Testis (tissue), 2 donors: ENCODE results near the gene CAPN1.

ENCODE experiments used
- POLR2A ChIP-seq: fragments of 450-650 bp; IDR thresholded peaks from one replicate; pipeline ENCODE4 v1.6.1; 2017; ENCODE audit warnings: antibody characterized with exemption, mild to moderate bottlenecking, moderate library complexity
- TF ChIP-seq, protein P1 (sequence below), 3 experiments: fragments of 450-650 bp in 2 of 3; fragments of 200-600 bp in 1 of 3; sonication (generic) in 1 of 3; IDR thresholded peaks; one replicate each; pipeline ENCODE4 v1.5.1; 2016 to 2019; ENCODE audit warnings: antibody characterized with exemption in 3 of 3, mild to moderate bottlenecking in 2 of 3, moderate library complexity in 1 of 3

DNA sequence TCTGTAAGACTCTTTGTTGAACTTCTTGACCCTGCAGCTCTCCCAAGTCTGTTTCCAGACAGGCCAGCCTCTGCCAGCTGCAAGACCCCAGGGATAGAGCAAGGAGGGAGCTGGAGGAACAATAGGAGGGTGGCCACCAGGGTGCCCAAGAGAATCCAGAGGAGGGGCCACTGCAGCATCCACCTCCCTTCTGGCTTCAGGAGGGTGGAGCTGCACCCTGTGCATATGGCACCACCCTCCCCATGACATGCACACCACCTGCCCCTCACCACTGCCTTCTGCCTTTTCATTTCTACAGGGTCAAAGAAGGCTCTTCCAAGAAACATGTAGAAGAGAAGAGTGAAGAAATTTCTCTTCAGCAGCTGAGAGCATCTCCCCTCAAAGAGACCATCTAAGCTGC, 60.0 kb downstream of the CAPN1 start:
- no peak for TF ChIP-seq POLR2A
- TF ChIP-seq, protein P1, sequence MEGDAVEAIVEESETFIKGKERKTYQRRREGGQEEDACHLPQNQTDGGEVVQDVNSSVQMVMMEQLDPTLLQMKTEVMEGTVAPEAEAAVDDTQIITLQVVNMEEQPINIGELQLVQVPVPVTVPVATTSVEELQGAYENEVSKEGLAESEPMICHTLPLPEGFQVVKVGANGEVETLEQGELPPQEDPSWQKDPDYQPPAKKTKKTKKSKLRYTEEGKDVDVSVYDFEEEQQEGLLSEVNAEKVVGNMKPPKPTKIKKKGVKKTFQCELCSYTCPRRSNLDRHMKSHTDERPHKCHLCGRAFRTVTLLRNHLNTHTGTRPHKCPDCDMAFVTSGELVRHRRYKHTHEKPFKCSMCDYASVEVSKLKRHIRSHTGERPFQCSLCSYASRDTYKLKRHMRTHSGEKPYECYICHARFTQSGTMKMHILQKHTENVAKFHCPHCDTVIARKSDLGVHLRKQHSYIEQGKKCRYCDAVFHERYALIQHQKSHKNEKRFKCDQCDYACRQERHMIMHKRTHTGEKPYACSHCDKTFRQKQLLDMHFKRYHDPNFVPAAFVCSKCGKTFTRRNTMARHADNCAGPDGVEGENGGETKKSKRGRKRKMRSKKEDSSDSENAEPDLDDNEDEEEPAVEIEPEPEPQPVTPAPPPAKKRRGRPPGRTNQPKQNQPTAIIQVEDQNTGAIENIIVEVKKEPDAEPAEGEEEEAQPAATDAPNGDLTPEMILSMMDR (IDR thresholded peaks at IDR 0.05) = no peak
